T-helper 9 cell (primary cell): ENCODE results near the gene KLHDC4.
"Not testable (repeated sequence)": the region's sequence is repeated elsewhere in the genome, so short reads cannot be mapped to it uniquely, and the experiment has no call there.

ENCODE experiments used
- DNase-seq: peaks from one replicate; pipeline ENCODE4 v3.0.0-alpha.2; 2020

KLHDC4 gene

GRCh38 chr16:87741700-87742415 is 23.9 kb downstream of the KLHDC4 start:
- DNase-seq = no peak

GRCh38 chr16:87740909-87741424 is 24.8 kb downstream of the KLHDC4 start:
- DNase-seq = no peak

- no peak for DNase-seq
Measured at GRCh38 chr16:87740441-87740840, 25.3 kb downstream of the KLHDC4 start.

DNA sequence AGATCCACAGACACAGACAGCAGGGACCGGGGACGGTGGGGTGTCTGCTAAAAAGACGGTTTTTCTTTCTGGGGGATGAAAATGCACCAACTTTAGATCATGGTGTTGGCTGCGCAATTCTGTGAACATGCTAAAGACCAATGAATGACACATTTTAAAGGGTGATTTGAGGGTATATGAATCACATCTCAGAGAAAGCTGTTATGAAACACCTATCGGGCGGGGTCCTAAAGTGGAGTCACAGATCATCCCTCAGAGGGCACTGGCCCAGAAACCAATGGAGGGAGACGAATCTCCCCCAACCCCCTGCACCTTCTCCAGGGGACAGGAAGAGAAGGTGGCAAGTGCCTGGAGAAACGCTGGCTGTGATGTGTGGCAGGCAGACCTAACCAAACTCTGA is 26.0 kb downstream of the KLHDC4 start:
- DNase-seq = no peak

- DNase-seq = no peak
Measured at GRCh38 chr16:87736008-87736382, 29.8 kb downstream of the KLHDC4 start.

DNA sequence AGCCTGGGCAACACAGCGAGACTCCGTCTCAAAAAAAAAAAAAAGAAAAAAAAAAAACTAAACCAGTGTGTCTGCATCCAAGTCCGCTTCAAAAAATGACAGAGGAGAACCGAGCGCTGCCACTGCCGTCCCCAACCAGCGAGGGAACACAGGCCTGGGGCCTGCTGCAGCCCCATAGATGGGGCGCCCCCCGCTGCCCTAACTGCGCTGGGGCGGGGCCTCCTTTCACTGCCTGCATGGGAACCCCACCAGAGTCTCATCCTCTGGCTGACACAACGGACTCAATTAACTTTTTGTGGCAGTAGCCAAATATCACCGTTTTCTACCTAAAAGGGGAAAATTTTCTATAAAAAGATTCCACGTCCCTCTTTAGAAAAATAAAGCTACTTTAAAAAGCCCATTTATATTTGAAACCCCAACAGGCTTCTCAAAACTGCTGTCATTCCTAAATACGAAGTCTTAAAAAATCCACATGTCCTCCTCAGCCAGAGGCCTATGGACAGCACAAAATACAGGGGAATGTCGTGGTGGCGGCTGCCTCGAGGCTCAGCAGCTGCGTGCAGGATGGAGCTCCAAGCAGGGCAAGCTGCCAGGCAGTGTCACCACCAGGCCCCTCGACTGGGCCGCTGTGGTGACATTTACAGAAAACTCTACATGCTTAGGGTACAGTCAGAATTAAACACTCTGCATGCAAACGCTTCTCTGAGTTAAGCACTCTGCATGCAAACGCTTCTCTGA is 30.3 kb downstream of the KLHDC4 start:
- no peak for DNase-seq

- DNase-seq = no peak
Measured at GRCh38 chr16:87734644-87735043, 31.1 kb downstream of the KLHDC4 start.

GRCh38 chr16:87733190-87733589 is 32.6 kb downstream of the KLHDC4 start:
- DNase-seq = no peak

DNA sequence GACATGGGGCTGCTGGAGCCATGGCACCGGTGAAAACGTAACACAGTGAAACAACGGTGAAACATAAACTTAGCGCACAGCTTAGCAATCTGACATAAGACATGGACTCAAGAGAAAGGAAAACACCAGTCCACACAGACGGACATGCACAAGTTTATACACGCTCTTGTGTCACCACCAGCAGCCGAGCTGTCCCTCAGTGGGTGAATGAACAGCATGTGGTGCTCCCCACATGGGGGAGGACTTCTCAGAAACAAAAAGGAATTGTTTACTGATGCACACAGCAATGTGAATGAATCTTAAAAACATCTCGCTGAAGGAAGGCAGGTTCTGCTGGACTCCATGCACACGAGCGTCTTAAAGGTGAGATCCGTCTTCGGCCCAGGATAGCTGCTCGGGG is 34.2 kb downstream of the KLHDC4 start:
- no peak for DNase-seq

DNA sequence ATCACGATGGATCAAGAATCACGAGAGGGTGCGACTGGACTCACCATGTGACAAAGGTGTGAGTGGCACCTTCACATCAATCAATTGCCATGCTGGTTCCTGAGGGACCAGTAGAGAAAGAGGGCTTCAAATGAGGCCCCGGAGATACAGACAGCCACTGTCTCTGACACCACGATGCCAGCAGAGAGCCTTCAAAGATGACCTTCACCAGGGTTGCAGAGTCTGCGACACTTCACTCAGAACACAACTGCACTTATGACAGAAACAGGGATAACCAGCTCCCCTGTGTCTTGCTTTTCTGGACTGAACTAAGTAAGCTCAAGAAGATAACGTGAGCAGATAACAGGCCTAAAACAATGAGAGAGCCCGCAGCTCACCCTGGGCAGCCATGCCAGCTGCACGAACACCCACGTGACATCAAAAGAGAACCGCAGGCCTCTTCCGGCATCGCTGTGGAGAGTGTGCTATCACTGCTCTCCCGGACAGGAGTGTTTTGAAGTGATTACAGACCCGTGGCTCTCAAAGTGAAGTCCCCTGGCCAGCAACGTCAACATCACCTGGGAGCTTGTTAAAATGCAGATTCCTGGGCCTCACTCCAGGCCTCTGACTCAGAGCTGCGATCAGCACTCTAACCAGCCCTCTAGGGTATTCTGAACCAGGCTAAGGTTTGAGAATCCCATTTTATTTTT is 36.4 kb downstream of the KLHDC4 start:
- no peak for DNase-seq

GRCh38 chr16:87728026-87728425 is 37.8 kb downstream of the KLHDC4 start:
- no peak for DNase-seq

DNA sequence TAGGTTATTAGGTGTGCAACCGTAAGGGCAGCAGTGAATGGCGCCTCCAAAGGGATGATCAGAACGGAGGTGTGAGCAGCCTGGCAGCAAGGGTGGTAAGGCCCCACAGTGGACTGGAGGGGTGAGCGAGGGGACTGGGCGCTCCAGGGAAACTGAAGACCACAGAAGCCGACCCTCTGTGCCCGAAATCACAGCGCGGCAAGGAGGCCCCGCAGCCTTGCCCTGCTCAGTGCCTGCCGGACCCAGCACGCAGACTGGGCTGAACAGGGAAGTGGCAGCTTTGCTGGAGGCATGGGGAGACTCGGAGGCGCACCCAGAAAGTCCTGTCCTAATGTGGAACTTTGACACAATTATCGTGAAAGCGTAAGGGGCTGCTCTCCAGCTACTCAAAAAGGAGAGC is 38.4 kb downstream of the KLHDC4 start:
- no peak for DNase-seq

DNA sequence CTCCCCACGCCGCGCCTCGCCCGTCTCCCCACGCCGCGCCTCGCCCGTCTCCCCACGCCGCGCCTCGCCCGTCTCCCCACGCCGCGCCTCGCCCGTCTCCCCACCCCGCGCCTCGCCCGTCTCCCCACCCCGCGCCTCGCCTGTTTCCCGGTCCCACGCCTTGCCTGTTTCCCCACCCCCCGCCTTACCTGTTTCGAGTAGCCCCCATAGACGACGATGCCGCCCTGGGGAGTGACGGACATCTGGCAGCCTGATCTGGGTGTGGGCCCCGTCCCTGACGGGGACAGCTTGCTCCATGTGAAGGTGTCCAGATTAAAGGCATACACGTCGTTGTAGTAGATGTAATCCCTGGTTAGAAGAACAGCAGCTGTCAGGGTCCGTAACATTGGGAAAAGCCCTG is 39.2 kb downstream of the KLHDC4 start:
- DNase-seq = not testable (repeated sequence)

DNA sequence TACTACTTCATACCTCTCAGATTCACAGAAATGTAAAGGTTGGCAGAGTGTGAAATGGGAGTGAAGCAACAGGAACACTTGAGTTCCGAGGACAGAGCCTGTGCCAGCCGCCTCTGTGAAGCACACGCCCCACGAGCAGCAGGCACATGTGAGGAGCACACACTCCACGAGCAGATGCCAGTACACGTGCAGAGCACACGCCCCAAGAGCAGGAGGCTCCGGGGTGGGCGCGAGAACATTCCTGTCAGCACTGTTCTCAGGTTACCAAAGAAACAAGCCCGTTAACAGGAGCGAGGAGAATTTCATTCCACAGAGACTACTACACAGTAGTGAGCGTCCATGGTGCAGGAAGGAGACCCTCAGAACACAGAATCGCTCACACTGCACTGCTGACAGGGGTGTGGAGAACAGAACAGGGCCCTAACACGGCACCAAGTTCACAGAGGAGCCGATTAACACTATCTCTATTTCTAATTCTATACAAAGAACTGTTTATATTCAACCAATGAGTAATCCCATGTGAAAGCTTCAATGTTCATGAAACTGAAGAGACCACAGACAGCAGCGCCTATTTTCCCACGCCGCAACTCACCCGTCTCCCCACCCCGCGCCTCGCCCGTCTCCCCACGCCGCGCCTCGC is 40.1 kb downstream of the KLHDC4 start:
- DNase-seq = no peak

- DNase-seq = no peak
Measured at GRCh38 chr16:87724490-87725291, 41.1 kb downstream of the KLHDC4 start.

DNA sequence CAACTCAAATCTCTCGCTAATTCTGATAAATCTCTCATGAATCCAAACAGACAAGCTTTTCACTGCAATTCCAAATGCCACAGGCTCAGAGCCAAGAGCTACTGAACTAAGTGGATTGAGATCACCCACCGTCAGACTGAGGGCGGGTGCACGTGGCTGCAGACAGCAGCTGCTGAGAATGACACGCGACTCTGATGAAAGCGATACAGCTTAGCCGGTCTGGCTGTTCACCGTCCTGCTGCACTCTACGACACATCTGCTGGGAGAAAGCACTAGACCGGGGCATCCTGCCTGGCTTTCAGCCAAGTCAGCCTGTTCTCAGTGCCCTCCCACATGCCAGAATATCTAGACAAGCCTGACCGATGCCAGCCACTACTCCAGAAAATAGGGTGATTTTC is 42.6 kb downstream of the KLHDC4 start:
- DNase-seq = no peak

DNA sequence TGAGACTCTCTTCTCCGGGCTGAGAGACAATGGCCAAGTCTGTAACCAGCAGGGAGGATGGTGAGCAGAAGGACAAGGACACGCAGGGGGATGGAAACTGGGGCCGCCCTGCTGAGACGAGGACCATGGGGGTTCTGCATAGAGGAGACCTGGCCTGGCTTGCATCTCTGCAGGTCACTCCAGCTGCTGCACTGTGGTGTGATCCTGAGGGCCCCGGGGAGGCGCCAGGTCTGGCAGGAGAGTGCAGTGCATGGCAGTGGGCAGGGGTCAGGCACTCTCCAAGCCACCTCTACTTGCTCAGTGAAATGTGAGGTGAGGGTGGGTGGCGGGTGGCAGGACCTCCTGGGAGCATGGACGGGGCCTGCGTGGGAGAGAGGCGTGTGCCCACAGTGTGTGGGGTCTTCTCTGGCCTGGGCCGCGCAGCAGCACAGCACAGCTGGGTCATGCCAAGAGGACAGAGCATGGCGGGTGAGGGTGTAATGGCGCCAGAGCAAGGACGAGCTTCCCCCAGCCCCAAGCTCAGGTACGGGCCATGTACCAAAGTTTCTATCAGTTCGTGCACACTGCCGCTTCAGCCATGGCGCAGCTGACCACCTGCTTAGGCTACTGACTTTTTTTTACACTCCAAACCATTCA is 43.1 kb downstream of the KLHDC4 start:
- no peak for DNase-seq

- no peak for DNase-seq
Measured at GRCh38 chr16:87721622-87722585, 43.9 kb downstream of the KLHDC4 start.

GRCh38 chr16:87720446-87720845 is 45.3 kb downstream of the KLHDC4 start:
- DNase-seq = no peak

GRCh38 chr16:87718831-87719230 is 47.0 kb downstream of the KLHDC4 start:
- not testable (repeated sequence) for DNase-seq

DNA sequence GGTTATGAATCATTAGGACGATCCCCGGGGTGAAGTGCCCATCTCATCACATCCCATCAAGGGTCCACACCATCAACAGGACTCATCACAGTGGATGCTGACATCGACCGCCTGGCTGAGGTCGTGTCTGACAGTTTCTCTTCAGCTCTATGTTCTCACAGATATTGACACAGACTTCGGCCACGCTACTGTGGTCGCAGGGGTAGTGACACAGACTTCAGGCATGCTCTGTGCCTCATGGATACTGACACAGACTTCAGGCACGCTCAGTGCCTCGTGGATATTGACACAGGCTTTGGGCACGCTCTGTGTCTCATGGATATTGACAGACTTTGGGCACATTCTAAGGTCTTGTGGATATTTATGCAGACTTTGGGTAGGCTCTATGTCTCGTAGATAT is 50.1 kb downstream of the KLHDC4 start:
- no peak for DNase-seq
